ENCODE data around the gene PRKACG. TPM values are rescaled to one million over a fixed set of nuclear protein-coding genes. Genes with fewer than 3 reads are reported as not detected.

Gene PRKACG
- total and polyA plus RNA-seq, 2 experiments from 2014 or later: not detected

- Histone ChIP-seq H3K79me2 (replicated peaks; ENCODE audit: insufficient read depth) (no peaks in the 10 kb centered on the region), H3K27ac (ENCODE audit: low read depth) (no peak overlapping the region), H3F3A (replicated peaks; ENCODE audit: low read depth) (no peaks in the 10 kb centered on the region), H3K36me3 (ENCODE audit: insufficient read depth) (no peaks in the 10 kb centered on the region), H3K4me2 (no peak overlapping the region), H3K27me3 (ENCODE audit: insufficient read depth) (no peaks in the 10 kb centered on the region), H4K20me1 (replicated peaks; ENCODE audit: insufficient read depth) (no peaks in the 10 kb centered on the region), H3K4me1 (ENCODE audit: insufficient read depth) (peaks cover 3% of the 10 kb centered on the region; the same call in 1 of the 2 replicates), H3K4me3 (no peak overlapping the region), H2AFZ (no peak overlapping the region), H3K9me2 (ENCODE audit: insufficient read depth) (no peaks in the 10 kb centered on the region)
- no peaks in the 10 kb centered on the region for H3K9me3 Mint-ChIP-seq
- peaks cover 5% of the 10 kb centered on the region; the same call in 1 of the 3 replicates for H3K4me1 Mint-ChIP-seq
- no peaks in the 10 kb centered on the region for H3K36me3 Mint-ChIP-seq (ENCODE audit: low read depth)
- DNase-seq (ENCODE audit: low spot score): no peak
- H3K4me3 Mint-ChIP-seq: no peak overlapping the region
- TF ChIP-seq NANOG (IDR thresholded peaks at IDR 0.05; ENCODE audit: borderline replicate concordance) (no peak), ETS1 (IDR thresholded peaks at IDR 0.05) (no peak), EZH2phosphoT487 (IDR thresholded peaks at IDR 0.05; ENCODE audit: unreplicated experiment) (no peak), STAT1 (IDR thresholded peaks at IDR 0.05; ENCODE audit: unreplicated experiment) (no peak), CREB1 (CRISPR knock-in tag; IDR thresholded peaks at IDR 0.05; ENCODE audit: low read depth) (no peak), ZNF462 (CRISPR knock-in tag; IDR thresholded peaks at IDR 0.05) (no peak), JUNB (IDR thresholded peaks at IDR 0.05; ENCODE audit: unreplicated experiment) (no peak), EZH2 (IDR thresholded peaks at IDR 0.05; ENCODE audit: low read depth, unreplicated experiment) (no peak), REST (IDR thresholded peaks at IDR 0.05; ENCODE audit: unreplicated experiment) (no peak), CTCF (conservative IDR thresholded peaks at IDR 0.05; ENCODE audit: low read depth in 2 of 2) (no peak), ZNF114 (CRISPR knock-in tag; IDR thresholded peaks at IDR 0.05) (no peak), ZNF331 (CRISPR knock-in tag; IDR thresholded peaks at IDR 0.05; ENCODE audit: low read depth) (no peak), POLR2AphosphoS5 (IDR thresholded peaks at IDR 0.05; ENCODE audit: low read depth) (no peak)
- no peak for ATAC-seq
- H3K27ac Mint-ChIP-seq: no peak overlapping the region
- peaks cover 1% of the 10 kb centered on the region for H3K27me3 Mint-ChIP-seq (ENCODE audit: insufficient read depth, low read depth, poor library complexity)
Observed at GRCh38 chr9:68963416-68963815, 50.5 kb downstream of the PRKACG start.
